ENCODE data around the gene ERVFRD-1.

Gene ERVFRD-1

DNA sequence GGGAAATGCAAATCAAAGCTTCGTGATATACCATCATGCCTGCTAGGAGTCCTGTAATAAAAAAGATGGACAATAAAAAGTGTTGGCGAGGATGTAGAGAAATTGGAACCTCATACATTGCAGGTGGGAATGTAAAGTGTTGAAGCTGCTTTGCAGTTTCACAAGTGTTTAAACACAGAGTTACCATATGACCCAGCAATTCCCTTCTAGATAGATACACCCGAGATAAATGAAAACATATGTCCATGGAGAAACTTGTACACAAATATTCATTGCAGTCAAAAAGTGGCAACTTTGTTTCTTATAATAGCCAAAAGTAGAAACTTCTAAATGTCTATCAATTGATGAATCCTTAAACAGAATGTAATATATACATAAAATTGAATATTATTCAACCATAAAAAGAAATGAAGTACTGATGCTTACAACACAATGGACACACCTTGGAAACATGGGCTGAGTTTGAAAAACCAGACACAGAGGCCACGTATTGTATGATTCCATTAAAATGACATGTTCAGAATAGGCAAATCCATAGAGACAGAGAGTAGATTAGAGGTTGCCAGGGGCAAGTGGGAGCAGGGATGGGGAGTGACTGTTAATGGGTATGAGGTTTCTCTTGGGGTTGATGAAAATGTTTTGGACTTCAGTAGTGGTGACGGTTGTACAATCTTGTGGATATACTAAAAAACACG is 20.8 kb upstream of the ERVFRD-1 start:
- Histone ChIP-seq H3K27ac (replicated peaks) (no peak overlapping the region), H3K27me3 (ENCODE audit: insufficient read depth, poor library complexity, severe bottlenecking) (no peaks in the 10 kb centered on the region), H3K4me3 (replicated peaks; ENCODE audit: insufficient read depth, low read length) (no peak overlapping the region)
- no peak for TF ChIP-seq POLR2AphosphoS5 (IDR thresholded peaks at IDR 0.05; ENCODE audit: low read depth)
- TF ChIP-seq, protein P1, sequence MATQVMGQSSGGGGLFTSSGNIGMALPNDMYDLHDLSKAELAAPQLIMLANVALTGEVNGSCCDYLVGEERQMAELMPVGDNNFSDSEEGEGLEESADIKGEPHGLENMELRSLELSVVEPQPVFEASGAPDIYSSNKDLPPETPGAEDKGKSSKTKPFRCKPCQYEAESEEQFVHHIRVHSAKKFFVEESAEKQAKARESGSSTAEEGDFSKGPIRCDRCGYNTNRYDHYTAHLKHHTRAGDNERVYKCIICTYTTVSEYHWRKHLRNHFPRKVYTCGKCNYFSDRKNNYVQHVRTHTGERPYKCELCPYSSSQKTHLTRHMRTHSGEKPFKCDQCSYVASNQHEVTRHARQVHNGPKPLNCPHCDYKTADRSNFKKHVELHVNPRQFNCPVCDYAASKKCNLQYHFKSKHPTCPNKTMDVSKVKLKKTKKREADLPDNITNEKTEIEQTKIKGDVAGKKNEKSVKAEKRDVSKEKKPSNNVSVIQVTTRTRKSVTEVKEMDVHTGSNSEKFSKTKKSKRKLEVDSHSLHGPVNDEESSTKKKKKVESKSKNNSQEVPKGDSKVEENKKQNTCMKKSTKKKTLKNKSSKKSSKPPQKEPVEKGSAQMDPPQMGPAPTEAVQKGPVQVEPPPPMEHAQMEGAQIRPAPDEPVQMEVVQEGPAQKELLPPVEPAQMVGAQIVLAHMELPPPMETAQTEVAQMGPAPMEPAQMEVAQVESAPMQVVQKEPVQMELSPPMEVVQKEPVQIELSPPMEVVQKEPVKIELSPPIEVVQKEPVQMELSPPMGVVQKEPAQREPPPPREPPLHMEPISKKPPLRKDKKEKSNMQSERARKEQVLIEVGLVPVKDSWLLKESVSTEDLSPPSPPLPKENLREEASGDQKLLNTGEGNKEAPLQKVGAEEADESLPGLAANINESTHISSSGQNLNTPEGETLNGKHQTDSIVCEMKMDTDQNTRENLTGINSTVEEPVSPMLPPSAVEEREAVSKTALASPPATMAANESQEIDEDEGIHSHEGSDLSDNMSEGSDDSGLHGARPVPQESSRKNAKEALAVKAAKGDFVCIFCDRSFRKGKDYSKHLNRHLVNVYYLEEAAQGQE (IDR thresholded peaks at IDR 0.05; ENCODE audit: insufficient replicate concordance, low read depth): no peak
- TF ChIP-seq GABPA (IDR thresholded peaks at IDR 0.05; ENCODE audit: low read depth): no peak
- no peak for TF ChIP-seq SPI1 (IDR thresholded peaks at IDR 0.05; ENCODE audit: borderline replicate concordance, low read depth)
- TF ChIP-seq, protein P2, sequence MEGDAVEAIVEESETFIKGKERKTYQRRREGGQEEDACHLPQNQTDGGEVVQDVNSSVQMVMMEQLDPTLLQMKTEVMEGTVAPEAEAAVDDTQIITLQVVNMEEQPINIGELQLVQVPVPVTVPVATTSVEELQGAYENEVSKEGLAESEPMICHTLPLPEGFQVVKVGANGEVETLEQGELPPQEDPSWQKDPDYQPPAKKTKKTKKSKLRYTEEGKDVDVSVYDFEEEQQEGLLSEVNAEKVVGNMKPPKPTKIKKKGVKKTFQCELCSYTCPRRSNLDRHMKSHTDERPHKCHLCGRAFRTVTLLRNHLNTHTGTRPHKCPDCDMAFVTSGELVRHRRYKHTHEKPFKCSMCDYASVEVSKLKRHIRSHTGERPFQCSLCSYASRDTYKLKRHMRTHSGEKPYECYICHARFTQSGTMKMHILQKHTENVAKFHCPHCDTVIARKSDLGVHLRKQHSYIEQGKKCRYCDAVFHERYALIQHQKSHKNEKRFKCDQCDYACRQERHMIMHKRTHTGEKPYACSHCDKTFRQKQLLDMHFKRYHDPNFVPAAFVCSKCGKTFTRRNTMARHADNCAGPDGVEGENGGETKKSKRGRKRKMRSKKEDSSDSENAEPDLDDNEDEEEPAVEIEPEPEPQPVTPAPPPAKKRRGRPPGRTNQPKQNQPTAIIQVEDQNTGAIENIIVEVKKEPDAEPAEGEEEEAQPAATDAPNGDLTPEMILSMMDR (IDR thresholded peaks at IDR 0.05; ENCODE audit: insufficient read depth, low read length): no peak
- DNase-seq (ENCODE audit: low read depth in 1 of 2, low spot score in 1 of 2): no peak

GRCh38 chr6:11130605-11131004 is 19.1 kb upstream of the ERVFRD-1 start:
- no peak overlapping the region for H3K27ac ChIP-seq (replicated peaks)
- no peaks in the 10 kb centered on the region for H3K27me3 ChIP-seq (ENCODE audit: insufficient read depth, poor library complexity, severe bottlenecking)

DNA sequence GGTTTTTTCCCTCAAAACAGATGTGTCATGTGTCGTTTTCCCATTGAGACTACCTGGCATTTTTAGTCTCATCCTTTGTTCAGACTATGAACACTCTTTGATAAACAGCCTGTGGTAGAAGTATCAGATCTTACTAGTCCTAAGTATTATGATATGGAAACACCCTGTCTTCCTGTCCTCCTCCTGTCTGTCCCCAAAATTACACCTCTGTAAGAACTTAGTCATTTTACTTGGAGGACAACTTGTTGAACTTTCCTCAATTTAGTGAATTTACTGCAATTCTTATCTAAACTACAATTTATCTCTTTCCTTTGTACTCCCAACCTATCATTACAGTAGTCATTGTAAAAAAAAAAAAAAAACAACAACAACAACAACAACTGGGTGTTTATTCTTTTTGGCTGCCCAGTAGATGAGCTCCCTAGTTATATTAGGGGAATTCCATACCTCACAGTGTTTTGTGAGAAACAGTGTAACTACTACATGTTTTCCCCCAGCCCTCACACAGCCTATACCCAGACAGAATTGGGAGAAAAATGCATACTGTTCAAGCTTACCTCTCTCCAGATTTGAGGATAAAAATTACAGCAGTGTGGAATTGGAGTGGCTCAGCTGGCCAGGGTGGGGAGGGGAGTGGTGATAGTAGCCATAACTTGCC is 18.5 kb upstream of the ERVFRD-1 start:
- H3K27me3 ChIP-seq (ENCODE audit: insufficient read depth, poor library complexity, severe bottlenecking): no peaks in the 10 kb centered on the region
- no peak overlapping the region for H3K4me3 ChIP-seq (replicated peaks; ENCODE audit: insufficient read depth, low read length)
- no peak for TF ChIP-seq SPI1 (IDR thresholded peaks at IDR 0.05; ENCODE audit: borderline replicate concordance, low read depth)
- no peak overlapping the region for H3K27ac ChIP-seq (replicated peaks)
- DNase-seq (ENCODE audit: low read depth in 1 of 2, low spot score in 1 of 2): no peak

More at GRCh38 chr6:11130605-11131004, 19.1 kb upstream of the ERVFRD-1 start:
- H3K4me3 ChIP-seq (replicated peaks; ENCODE audit: insufficient read depth, low read length): no peak overlapping the region
- DNase-seq (ENCODE audit: low read depth in 1 of 2, low spot score in 1 of 2): no peak
- TF ChIP-seq SPI1 (IDR thresholded peaks at IDR 0.05; ENCODE audit: borderline replicate concordance, low read depth) (no peak), POLR2AphosphoS5 (IDR thresholded peaks at IDR 0.05; ENCODE audit: low read depth) (no peak), GABPA (IDR thresholded peaks at IDR 0.05; ENCODE audit: low read depth) (no peak)
- TF ChIP-seq, protein P1 (IDR thresholded peaks at IDR 0.05; ENCODE audit: insufficient replicate concordance, low read depth): no peak
- TF ChIP-seq, protein P2 (IDR thresholded peaks at IDR 0.05; ENCODE audit: insufficient read depth, low read length): no peak

- TF ChIP-seq, protein P2 (IDR thresholded peaks at IDR 0.05; ENCODE audit: insufficient read depth, low read length): no peak
- no peak for TF ChIP-seq SPI1 (IDR thresholded peaks at IDR 0.05; ENCODE audit: borderline replicate concordance, low read depth)
- TF ChIP-seq, protein P1 (IDR thresholded peaks at IDR 0.05; ENCODE audit: insufficient replicate concordance, low read depth): no peak
- no peak for TF ChIP-seq GABPA (IDR thresholded peaks at IDR 0.05; ENCODE audit: low read depth)
- TF ChIP-seq POLR2AphosphoS5 (IDR thresholded peaks at IDR 0.05; ENCODE audit: low read depth): no peak
- DNase-seq (ENCODE audit: low read depth in 1 of 2, low spot score in 1 of 2): no peak
- Histone ChIP-seq H3K4me3 (replicated peaks; ENCODE audit: insufficient read depth, low read length) (no peak overlapping the region), H3K27me3 (ENCODE audit: insufficient read depth, poor library complexity, severe bottlenecking) (no peaks in the 10 kb centered on the region), H3K27ac (replicated peaks) (no peak overlapping the region)
Observed at GRCh38 chr6:11128608-11129007, 17.1 kb upstream of the ERVFRD-1 start.
